GM19351 (cell line): ENCODE measurements around the gene PITPNM2.

Experiments used
- ATAC-seq: cut with Tn5 transposase; IDR thresholded peaks from one replicate; pipeline ENCODE4 v1.9.1; 2021; ENCODE audit warnings: mild to moderate bottlenecking, moderate library complexity; ENCODE audit not compliant: unreplicated experiment

PITPNM2 gene

DNA sequence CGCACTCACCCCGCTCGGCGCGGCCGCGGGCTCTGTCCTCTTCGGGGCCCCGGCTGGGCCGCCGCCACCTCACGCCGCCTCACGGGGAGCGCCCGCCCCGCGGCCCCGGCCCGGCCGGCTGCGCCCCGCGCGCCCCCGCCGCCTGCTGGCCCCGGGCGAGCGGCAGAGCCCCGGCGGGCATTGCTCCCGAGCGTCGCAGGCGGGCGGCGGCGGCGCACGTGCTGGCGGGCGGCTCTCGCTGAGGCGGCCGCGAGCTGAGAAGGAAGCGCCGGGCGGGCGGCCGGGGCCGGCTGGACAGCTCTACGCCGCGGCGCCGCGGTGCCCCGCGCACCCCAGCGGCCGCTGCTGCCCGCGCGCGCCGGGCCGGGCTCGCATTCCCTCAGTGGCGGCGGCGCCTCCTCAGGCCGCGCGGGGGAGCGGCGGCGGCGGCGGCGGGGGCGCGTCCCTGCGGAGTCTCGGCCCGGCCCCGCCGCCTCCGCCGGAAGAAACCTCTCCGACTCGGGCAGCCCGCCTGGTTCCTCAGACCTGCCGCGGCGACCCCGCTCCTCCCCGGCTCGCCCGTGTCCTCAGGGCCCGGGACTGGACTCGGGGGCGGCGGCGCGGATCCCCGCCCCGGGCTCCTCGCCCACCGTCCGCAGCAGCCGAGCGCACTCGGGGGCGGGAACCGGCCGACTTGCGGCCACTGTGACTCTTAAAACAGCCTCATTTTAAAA lies at the start of gene PITPNM2:
TSS of gene PITPNM2 (minus strand) at position 347 of the 713 bp plus-strand sequence. CDS start 116,500 bp downstream, outside the sequence.
- ATAC-seq = peak; percentile 67

DNA sequence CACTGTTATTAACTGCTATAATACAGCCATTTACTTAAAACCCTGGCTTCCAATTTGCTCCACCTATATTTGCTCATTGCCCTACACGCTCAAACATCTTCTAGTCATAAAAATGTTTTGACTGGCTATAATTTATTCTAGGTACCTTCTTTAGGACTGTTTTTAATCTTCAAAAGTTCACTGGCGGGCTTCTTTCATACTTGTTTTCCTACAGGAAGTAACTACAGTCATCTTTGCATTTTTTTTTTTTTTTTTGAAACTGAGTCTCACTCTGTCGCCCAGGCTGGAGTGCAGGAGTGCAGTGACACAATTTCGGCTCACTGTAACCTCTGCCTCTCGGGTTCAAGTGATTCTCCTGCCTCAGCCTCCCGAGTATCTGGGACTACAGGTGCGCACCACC lies 49.5 kb upstream of the PITPNM2 start:
- ATAC-seq = no peak

DNA sequence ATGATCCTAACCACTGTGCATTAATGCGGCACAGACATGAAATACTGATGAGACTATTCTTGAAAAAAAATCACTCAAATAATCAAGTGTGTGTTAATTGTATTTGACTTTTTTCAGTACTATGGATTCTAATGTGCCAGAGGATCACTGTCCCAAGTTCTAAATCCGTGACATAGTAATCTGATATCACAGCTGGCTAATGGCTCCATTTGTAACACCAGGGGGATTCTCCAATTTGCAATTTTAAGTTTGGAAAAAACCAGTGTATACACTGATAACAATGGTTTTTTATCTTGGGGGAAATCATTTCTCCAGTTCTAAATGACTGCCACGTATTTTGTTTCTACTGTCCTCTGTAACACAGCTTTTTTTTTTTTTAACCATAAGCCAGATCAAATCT lies 49.0 kb upstream of the PITPNM2 start:
- ATAC-seq = no peak

DNA sequence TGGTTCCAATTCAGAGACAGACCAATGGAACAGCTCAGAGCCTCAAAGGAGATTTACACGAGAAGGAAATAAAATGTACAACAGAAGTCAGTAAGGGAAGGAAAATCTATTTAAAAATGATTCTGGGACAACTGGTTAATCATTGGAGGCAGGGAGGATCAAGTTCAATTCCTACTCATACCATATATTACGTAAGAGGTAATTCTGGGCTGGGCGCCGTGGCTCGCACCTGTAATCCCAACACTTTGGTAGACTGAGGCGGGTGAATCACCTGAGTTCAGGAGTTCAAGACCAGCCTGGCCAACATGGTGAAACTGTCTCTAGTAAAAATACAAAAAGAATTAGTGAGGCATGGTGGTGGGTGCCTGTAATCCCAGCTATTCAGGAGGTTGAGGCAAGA lies 36.7 kb upstream of the PITPNM2 start:
- ATAC-seq = no peak

DNA sequence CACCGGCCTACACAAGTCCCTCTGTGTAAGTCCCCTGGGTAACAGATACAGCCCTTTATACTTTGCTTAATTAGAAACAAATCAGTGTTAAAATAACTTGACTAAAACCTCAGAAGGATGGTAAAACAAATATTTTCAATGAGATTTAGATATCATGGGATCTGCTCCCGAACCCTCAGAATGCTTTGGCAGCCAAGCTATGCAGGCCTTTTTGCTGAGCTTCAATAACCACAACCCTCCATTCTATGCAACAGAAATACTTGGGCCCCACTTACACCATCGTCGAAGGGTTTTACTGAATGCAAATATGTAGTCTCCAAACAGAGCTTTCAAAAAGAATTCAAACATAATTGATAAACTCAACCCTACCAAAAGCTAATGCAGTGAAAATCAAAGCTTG lies 29.3 kb upstream of the PITPNM2 start:
- no peak for ATAC-seq

DNA sequence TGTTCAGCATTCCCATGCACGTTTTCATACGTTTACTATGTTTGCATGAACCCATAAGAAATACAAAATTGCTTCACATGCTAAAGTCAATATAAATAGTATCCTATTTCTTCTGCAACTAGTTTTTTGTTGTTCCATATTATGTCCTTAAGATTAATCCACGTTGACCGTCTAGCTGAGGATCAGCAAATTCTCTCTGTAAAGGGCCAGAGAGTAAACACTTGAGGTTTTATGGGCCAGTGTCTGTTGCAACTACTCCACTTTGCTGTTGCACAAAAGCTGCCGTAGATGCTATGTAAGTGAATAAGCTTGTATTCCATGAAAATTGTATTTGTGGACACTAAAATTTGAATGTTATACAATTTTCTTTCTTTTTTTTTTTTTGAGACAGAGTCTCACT lies 21.1 kb upstream of the PITPNM2 start:
- no peak for ATAC-seq

DNA sequence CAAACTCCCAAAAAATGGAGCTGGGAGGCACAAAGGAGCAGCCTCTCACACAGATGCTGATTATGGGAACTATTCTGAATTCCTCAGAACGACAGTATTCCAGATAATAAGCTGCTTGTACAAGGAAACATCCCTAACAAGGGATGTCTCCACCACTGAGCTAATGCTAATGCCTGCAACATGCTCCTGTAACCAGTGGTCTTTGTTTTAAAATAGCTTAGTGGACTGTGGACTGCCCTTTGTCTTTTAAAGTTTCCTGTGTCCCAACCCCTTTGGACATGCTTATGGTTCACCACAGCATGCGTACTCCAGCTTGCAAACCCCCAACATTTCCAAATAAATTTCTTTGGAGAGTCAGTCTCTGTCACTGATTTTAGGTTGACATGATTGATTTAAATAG lies 16.4 kb upstream of the PITPNM2 start:
- ATAC-seq = no peak

DNA sequence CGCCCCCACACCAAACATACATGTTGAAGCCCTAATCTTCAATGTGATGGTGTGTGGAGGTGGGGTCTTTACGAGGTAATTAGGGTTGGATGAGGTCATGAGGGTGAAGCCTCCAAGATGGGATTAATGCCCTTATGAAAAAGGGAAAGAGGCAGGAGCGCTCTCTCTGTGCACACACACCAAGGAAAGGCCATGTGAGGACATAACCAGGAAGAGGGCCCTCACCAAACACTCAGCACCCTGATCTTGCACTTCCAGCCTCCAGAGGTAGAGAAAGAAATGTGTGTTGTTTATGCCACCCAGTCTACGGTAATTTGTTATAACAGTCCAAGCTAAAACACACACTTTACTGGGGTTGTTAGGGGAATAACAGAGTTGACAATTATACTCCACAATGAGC lies 14.6 kb upstream of the PITPNM2 start:
- ATAC-seq = no peak

DNA sequence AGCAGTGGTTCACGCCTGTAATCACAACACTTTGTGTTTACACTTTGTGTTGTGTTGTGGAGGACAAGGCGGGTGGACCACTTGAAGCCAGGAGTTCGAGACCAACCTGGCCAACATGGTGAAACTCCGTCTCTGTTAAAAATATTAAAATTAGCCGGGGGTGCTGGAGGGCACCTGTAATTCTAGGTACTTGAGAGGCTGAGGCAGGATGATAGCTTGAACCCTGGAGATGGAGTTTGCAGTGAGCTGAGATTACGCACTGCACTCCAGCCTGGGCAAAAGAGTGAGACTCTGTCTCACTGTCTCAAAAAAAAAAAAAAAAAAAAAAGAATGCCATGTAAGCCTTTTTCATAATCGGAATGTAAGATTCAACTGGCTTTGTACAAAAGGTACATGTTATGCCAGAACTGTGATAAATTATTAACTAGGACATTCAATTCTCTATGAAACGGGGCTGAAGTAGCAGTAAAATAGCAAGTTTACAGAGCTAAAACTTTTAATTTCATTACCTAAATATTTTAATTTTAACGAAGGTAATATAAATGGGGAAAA lies 13.9 kb upstream of the PITPNM2 start:
- no peak for ATAC-seq

DNA sequence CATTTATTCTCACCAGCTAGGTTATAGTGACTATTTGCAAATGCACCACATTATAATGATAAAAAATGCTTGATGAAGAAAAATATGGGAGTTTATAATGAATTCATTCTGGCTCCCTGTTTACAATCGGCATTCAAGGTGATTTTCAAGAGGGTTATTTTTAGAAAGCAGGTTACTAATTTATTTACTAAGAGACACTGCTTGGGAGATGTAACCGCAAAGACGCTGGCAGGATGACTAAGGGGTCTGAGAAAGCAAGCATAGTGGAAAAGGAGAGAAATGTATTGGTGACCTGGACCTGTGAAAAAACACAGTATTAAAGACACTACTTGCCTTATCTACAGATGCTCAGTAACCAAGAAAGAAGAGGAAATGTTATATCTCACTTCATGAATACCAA lies 13.3 kb upstream of the PITPNM2 start:
- ATAC-seq = no peak

DNA sequence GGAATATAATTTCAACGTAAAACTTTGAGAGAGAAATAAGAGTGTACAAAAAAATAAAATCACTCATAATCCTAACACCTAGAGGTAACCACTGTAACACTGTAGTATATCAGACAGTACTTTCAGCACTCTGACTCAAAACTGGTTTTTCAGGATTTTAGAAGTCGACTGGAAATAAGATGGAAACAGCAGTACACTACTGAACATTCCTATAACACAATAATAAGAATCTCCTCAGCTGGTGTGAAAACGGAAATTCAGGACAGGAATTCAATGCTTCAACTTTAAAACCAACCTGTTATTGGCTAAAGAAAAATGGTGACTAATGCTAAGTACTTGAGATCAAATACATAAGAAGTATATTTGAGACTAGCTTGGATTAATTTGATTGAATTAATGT lies 12.3 kb upstream of the PITPNM2 start:
- no peak for ATAC-seq

DNA sequence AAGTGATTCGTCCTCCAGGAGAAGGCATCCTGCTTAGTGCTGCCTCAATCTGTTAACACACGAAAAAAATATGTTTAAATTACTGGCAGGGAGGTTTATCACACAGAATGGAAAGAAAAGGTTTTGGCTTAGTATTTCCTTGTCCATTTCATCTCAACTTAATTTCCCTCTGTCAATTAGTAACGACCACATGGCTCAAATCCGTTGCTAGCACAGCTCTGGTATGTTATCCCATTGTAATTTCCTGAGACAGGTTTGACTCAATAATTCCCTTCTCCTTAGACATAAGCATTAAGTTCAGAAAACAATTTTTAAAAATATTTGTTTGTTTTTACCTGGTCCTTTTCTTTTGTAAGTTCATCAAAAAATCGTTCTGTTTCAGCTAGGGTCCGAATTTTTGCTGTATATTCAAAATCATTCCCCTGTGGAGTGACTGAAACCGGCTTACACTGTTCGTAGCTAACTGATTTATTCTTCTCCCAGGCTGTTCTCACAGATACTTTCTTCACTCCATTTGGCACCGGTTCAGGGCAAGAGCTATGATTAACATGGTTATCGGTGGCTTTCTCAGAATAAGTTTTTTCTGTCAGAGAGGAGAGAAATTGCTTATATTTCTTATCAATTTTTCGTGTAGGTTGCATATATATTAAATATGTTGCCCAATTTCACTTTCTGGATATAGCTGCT lies 10.1 kb upstream of the PITPNM2 start:
- ATAC-seq = no peak

DNA sequence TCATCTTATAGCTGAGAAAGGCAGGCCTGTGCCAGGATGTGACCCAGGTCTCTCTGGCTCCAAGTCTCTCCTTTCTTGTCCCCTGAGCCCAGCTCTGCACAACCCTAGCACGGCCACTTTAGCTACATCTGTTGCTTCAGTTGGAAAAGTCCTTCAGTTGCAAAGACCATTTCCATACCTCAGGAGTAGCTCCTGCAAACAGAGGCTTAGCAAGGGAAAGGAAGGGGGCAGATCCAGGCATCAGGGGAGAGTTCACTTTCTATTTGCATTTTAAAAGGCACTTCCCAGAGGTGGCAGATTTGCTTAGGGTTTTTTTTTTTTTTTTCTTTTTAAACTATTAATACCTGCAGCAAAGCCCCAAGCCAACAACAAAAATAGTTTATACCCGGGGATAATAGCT lies 3.0 kb upstream of the PITPNM2 start:
- ATAC-seq = no peak

DNA sequence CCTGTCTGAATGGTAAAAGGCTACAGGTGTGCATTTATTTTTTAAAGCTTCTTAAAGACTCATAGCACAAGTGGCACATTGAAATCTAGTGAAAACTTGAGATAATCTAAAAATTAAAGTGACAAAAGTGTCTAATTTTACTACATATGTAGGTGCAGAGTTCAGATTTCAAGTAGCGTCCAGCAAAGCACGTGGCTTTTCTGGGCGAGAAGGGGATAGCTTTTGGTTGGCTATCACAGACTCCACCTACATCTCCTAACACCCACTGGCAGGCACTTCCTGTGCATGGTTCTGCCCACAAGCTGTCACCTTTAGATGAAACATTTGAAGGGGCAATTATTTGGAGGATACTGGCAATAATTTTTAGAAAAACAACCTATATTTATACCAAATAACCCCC lies 1.9 kb upstream of the PITPNM2 start:
- no peak for ATAC-seq

DNA sequence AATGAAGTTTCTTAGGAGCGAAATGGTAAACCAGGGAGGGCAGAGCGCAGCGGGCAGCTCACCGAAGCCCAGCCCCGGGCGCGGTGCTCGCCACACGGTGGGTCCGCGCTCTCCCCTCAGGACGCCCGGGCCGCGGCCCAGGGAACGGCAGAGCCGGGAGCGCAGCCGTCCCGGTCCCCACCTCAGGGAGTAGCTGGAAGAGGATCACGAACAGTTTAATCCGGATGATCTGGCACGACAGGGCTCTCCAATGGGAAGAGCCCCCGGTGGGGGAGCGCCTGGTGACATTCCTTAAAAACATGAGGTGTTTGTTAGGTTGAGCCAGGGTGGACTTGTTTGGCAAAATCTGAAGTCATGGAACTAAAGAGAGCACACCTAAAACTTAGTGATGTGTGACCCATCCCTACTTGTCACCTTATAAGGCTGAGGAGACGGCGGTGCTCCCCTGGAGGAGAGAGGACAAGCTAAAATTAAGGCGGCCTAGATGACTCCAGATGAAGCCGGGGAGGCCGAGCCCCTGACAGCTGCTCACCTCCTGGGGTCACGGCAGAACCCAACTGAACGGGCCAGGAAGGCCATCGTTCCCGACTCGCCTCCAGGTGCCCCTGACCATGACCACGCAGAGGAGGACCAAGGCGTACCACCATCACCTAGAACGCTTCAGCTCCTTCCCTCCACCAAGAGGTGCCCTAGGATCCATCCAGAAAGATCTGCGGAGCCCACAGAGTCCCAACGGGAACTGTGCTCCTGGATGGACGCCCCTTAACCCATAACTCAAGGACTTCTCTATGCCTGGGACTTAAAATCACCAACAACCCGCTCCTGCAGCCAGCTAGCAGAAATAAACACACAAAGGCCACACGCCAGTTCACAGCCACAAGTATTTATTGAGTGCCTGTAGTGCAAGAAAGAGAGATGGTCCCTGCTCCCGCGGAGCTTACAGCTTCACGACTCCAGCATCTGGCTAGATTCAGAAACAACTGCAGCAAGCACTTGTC lies 866 bp upstream of the PITPNM2 start:
- ATAC-seq = peak; percentile 11

DNA sequence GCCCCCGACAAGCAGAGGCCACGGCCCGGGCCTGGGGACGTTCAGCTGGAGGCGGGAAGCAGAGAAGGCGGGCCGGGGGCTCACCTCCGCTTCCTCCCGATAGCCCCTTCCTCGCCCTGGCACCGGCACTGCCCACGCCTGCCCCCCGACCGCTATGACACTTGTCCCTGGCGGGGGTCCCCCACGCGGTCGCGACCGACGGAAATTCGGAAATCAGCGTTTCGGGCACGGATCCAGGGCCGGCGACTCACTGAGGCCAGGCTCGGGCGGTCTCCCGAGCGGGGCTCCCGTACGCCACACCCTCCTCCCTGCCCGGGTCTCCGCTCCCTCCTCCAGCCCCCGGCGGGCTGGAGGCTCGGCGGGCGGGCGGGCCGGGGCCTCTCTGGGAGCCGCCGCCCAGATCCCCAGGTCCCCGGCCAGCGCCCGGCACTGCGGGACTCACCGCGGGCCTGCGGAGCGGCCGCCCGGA lies 581 bp downstream of the PITPNM2 start:
- ATAC-seq = peak; percentile 22

DNA sequence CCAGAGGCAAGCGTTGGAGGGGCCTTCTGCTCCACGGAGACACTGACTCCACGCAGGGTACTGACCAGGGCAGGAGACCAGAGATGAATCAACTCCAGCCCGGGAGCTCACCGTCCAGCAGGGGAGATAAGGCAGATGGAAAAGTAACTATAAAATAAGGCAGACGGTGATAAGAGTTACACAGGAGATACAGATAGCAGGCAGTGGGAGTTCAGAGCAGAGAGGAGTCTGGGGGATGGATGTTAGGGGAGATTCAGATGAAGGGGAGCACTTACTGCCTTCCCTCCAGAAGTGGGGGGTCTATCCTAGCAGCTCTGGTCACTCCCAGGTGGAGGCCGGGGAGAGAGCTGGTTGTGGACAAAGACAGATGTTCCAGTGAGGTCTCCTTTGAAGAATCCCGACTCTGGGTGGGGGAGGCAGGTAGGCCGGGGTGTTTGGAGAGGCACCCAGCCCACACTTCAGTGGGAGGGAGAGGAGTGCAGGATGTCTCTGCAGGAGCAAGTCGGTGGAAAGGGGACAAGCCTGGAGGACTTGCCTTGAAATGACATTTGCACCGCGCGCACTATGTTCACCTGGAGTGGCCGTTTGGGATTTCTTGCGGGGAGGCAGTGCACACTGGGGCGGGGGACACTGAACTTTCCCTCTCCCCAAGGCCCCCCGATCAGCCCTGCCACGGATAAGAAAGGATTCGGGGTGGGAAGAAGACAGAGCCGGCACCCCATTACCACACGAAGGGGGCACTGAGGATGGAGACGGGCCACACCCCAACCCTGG lies 1.2 kb downstream of the PITPNM2 start:
- no peak for ATAC-seq

DNA sequence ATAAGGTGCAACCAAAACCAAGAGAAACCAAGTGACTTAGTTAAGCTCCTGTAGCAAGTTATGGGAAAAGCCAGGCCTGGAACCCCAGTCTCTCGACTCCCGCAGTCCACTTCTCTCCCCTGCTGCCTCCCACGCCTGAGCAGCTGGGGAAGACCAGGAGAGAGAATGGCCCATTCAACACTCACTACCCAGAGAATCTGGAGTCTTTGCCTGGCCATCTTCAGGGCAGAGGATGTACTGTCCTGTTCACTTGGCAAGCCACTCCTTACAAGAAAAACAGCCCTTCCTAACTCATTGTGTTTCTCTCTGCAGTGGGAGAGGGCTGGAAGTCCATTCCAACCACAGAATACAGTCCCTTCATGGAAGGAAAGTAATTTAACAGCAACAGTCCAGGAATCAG lies 1.8 kb downstream of the PITPNM2 start:
- no peak for ATAC-seq

DNA sequence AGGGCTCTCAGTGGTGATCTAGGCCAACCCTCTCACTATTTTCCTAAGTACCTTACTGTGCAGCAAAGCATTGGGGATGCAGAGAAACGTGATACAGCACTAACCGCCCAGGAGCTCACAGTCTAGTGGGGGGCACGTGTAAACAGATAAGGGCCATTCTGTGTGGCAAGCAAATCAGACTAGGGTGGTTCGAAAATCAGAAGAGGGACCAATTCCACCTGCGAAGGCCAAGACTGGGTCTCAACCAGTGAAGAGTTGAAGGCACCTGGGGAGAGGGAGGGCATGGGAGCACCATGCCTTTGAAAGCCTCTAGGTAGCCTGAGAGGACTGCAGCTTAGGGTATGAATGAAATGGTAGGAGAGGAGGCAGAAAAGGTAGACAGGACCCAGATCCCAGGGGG lies 2.2 kb downstream of the PITPNM2 start:
- no peak for ATAC-seq

DNA sequence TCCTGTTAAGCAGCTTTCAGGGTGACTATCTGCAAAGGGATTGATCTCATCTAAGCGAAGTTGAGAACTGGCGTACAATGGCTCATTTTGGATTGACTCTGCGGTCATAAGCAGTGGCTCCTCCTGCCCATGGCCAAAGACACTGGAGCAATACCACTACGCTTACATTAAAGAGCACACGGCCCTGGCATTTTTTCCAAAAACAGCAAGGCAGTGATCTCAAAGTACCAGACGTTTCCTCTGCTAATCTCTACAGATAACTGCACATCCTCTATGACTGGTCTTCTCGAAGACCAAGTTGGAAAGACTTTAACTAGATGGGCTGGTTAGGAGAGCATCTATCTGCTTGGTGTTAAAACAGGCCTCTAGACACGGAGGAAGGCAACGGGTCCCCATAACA lies 2.7 kb downstream of the PITPNM2 start:
- no peak for ATAC-seq
